Ishikawa (cell line): ENCODE data around the gene SOX5.

Experiments used
- CEBPB ChIP-seq: IDR thresholded peaks from 2 replicates; pipeline ENCODE4 v1.6.1; 2012
- CREB1 ChIP-seq: IDR thresholded peaks from 2 replicates; pipeline ENCODE4 v1.6.1; 2012; ENCODE audit warnings: low read depth
- EGR1 ChIP-seq: IDR thresholded peaks from 2 replicates; pipeline ENCODE4 v1.6.1; 2012
- EP300 ChIP-seq: IDR thresholded peaks from 2 replicates; pipeline ENCODE4 v1.6.1; 2012; ENCODE audit warnings: borderline replicate concordance
- FOXM1 ChIP-seq: IDR thresholded peaks from 2 replicates; pipeline ENCODE4 v1.6.1; 2012; ENCODE audit warnings: low read depth, borderline replicate concordance
- MAX ChIP-seq: IDR thresholded peaks from 2 replicates; pipeline ENCODE4 v1.6.1; 2012
- NFIC ChIP-seq: IDR thresholded peaks from 2 replicates; pipeline ENCODE4 v1.6.1; 2012
- RAD21 ChIP-seq: IDR thresholded peaks from 2 replicates; pipeline ENCODE4 v1.6.1; 2012; ENCODE audit warnings: low read depth
- REST ChIP-seq: IDR thresholded peaks from 2 replicates; pipeline ENCODE4 v1.6.1; 2012; ENCODE audit warnings: low read depth, mild to moderate bottlenecking
- TAF1 ChIP-seq: IDR thresholded peaks from 2 replicates; pipeline ENCODE4 v1.6.1; 2012; ENCODE audit warnings: low read depth, mild to moderate bottlenecking
- TCF12 ChIP-seq: IDR thresholded peaks from 2 replicates; pipeline ENCODE4 v1.6.1; 2012; ENCODE audit warnings: low read depth
- TEAD4 ChIP-seq: IDR thresholded peaks from 2 replicates; pipeline ENCODE4 v1.6.1; 2012
- USF1 ChIP-seq: IDR thresholded peaks from 2 replicates; pipeline ENCODE4 v1.6.1; 2012
- YY1 ChIP-seq: IDR thresholded peaks from 2 replicates; pipeline ENCODE4 v1.6.1; 2012; ENCODE audit warnings: low read depth
- ZBTB7A ChIP-seq: IDR thresholded peaks from 2 replicates; pipeline ENCODE4 v1.6.1; 2012; ENCODE audit warnings: low read depth

Gene SOX5

GRCh38 chr12:23888396-23889068 is 60.9 kb downstream of the SOX5 start:
- no peak for TF ChIP-seq TEAD4
- no peak for TF ChIP-seq CREB1
- TF ChIP-seq REST: no peak
- no peak for TF ChIP-seq TCF12
- TF ChIP-seq ZBTB7A: no peak
- TF ChIP-seq TAF1: no peak
- no peak for TF ChIP-seq FOXM1
- no peak for TF ChIP-seq NFIC
- no peak for TF ChIP-seq CEBPB

- TF ChIP-seq TEAD4: no peak
- TF ChIP-seq TCF12: no peak
- no peak for TF ChIP-seq ZBTB7A
Observed at GRCh38 chr12:23887055-23887835, 62.2 kb downstream of the SOX5 start.

DNA sequence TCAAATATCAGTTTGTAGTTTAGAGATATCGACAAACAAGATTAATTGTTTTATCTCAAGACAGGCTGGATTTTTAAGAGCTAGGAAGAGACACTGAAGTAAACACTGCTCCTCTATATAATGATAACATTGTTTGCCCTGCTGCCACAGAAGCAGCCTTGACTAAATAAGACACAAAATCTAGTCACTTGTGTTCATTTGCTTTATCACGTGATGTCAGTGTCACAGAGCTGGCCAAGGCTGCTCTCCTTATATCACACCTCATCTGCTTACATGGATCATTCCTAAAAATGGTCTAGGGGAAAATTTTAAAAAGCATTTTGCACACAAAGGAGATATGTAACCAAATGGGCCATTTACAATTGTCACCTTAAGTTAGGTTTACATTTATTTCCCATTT is 64.1 kb downstream of the SOX5 start:
- TF ChIP-seq TAF1 (no peak), ZBTB7A (no peak), RAD21 (no peak), YY1 (no peak), CREB1 (no peak), TCF12 (no peak), USF1 (no peak), CEBPB (no peak), TEAD4 (no peak), EGR1 (no peak), NFIC (no peak), REST (no peak), FOXM1 (no peak), MAX (no peak), EP300 (no peak)

- TF ChIP-seq FOXM1 (no peak), CREB1 (no peak), MAX (no peak), TEAD4 (no peak), REST (no peak), NFIC (no peak), TAF1 (no peak), YY1 (no peak), EGR1 (no peak), USF1 (no peak), CEBPB (no peak), ZBTB7A (no peak), TCF12 (no peak), EP300 (no peak), RAD21 (no peak)
Observed at GRCh38 chr12:23884909-23885308, 64.6 kb downstream of the SOX5 start.
